Activated naive CD8-positive, alpha-beta T cell treated with anti-CD3 and anti-CD28 coated beads for 36 hours (primary cell): ENCODE results near the gene ZXDC. TPM values are rescaled to one million over a fixed set of nuclear protein-coding genes. Genes with fewer than 3 reads are reported as not detected.
A peak's percentile ranks its signal among the peaks of the same experiment; 100 is the strongest.

Experiments
- DNase-seq: peaks from one replicate; pipeline ENCODE4 v3.0.0; 2021
- H3K27ac Mint-ChIP-seq: one replicate; pipeline ENCODE4 v1.8.0; 2022; ENCODE audit warnings: mild to moderate bottlenecking, moderate library complexity, mixed read lengths
- H3K27me3 Mint-ChIP-seq: one replicate; pipeline ENCODE4 v1.8.0; 2022; ENCODE audit warnings: mild to moderate bottlenecking, mixed read lengths
- H3K36me3 Mint-ChIP-seq: one replicate; pipeline ENCODE4 v1.8.0; 2021; ENCODE audit warnings: mild to moderate bottlenecking, mixed read lengths
- H3K4me1 Mint-ChIP-seq: one replicate; pipeline ENCODE4 v1.8.0; 2021; ENCODE audit warnings: mixed read lengths
- H3K4me3 Mint-ChIP-seq: one replicate; pipeline ENCODE4 v1.8.0; 2022; ENCODE audit warnings: mild to moderate bottlenecking, moderate library complexity, mixed read lengths
- H3K9me3 Mint-ChIP-seq: one replicate; pipeline ENCODE4 v1.8.0; 2022; ENCODE audit warnings: mixed read lengths
- total RNA-seq, 2 experiments: library from RNA; stranded (reverse); gene quantifications; one replicate each; pipeline ENCODE4 v1.2.3, GENCODE V29; 2021

ZXDC gene
- total RNA-seq, 2 experiments from 2014 or later, result 18.7 to 19.3 TPM

DNA sequence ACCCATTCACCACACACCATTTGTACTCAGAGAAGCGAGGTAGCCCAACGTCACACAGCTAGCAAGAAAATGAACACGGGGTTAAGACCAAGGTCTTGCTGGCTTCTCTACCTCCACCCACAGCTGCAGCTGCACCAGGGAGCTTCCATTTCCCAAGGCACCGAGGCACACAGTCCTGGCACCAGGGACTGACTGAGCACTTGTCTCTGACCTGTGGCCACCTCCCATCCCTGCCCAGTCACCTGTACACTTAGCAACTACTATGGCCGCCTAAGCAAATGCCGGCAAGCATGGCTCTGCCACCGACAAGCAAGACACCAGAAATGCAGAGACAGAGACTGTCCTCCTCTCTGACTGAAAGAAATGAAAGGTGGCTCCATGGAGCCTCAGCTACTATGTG is 15.3 kb downstream of the ZXDC start:
- H3K4me1 Mint-ChIP-seq, result peaks cover 8% of the 10 kb centered on the region
- H3K27me3 Mint-ChIP-seq, result no peaks in the 10 kb centered on the region
- no peak overlapping the region for H3K4me3 Mint-ChIP-seq
- DNase-seq, result no peak
- H3K36me3 Mint-ChIP-seq, result peaks cover 17% of the 10 kb centered on the region
- no peaks in the 10 kb centered on the region for H3K9me3 Mint-ChIP-seq
- no peak overlapping the region for H3K27ac Mint-ChIP-seq

- no peak for DNase-seq
- H3K27me3 Mint-ChIP-seq, result no peaks in the 10 kb centered on the region
Measured at GRCh38 chr3:126459763-126460127, 15.9 kb downstream of the ZXDC start.

GRCh38 chr3:126459111-126459762 is 16.5 kb downstream of the ZXDC start:
- Mint-ChIP-seq H3K27ac (no peak overlapping the region), H3K9me3 (no peaks in the 10 kb centered on the region), H3K4me3 (no peak overlapping the region), H3K36me3 (peaks cover 23% of the 10 kb centered on the region), H3K4me1 (peaks cover 8% of the 10 kb centered on the region), H3K27me3 (no peaks in the 10 kb centered on the region)
- DNase-seq, result no peak

More at GRCh38 chr3:126459763-126460127, 15.9 kb downstream of the ZXDC start:
- H3K4me1 Mint-ChIP-seq, result peaks cover 8% of the 10 kb centered on the region
- no peaks in the 10 kb centered on the region for H3K9me3 Mint-ChIP-seq
- no peak overlapping the region for H3K4me3 Mint-ChIP-seq
- H3K27ac Mint-ChIP-seq, result no peak overlapping the region
- peaks cover 19% of the 10 kb centered on the region for H3K36me3 Mint-ChIP-seq

- Mint-ChIP-seq H3K9me3 (no peaks in the 10 kb centered on the region), H3K4me3 (no peak overlapping the region), H3K36me3 (peaks cover 26% of the 10 kb centered on the region), H3K27ac (no peak overlapping the region), H3K4me1 (peaks cover 8% of the 10 kb centered on the region), H3K27me3 (no peaks in the 10 kb centered on the region)
- DNase-seq, result no peak
Measured at GRCh38 chr3:126456766-126457388, 18.8 kb downstream of the ZXDC start.

GRCh38 chr3:126456211-126456610 is 19.5 kb downstream of the ZXDC start:
- Mint-ChIP-seq H3K27ac (no peak overlapping the region), H3K4me1 (peaks cover 8% of the 10 kb centered on the region), H3K4me3 (no peak overlapping the region), H3K36me3 (peaks cover 27% of the 10 kb centered on the region), H3K9me3 (no peaks in the 10 kb centered on the region), H3K27me3 (no peaks in the 10 kb centered on the region)
- no peak for DNase-seq

DNA sequence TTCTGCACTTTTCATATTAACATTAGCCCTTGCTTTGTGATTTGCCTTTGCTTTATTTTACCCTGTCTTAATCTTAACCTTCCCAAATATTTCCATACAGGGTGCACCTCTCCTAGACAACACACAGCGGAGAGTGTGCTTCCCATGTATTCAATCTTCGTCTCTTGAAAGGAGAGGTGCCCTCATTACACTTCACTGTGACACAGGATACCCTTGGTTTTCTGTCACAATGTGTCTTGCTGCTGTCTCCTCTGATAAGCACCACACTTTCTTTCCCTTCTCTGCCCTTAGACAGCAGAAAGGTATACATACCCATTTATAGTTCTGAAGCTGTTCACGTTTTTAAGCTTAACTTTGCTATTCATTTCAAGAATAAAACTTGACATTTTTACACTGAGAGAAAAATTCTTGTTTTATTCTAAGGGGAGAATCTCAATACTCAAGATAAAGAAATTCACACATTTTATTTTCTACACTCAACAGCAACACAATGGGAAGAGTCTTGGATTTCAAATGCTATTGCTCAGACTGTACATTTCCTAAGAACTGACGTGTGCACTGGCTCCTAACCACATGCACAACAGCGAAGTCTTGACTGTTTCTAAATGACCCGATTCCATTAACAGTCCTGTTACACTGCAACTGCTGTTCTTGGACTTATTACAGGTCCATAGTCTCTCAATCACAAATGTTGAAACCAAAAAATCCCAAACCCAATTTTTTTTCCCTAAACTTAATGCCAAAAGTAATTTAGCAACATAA is 21.1 kb downstream of the ZXDC start:
- Mint-ChIP-seq H3K27me3 (no peaks in the 10 kb centered on the region), H3K4me1 (peaks cover 2% of the 10 kb centered on the region), H3K9me3 (no peaks in the 10 kb centered on the region), H3K27ac (no peak overlapping the region), H3K4me3 (no peak overlapping the region), H3K36me3 (peaks cover 23% of the 10 kb centered on the region)
- DNase-seq, result no peak

DNA sequence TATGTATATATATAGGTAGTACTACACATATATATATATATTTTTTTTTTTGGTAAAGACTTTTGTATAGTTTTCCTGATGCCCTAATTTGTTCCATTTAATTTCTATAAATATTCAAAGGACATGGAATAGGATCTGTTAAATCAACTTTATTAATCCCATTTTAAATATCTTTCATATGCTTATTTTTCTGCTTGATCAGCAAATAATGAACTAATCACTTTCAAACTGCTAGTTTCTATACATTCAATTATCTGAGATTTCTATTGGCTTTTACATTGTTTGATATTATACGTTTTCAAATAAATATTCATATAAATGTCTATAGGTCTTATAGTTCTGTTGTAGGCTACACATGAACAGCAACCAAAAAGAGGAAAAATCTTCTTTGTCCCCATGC is 21.7 kb downstream of the ZXDC start:
- Mint-ChIP-seq H3K4me1 (peaks cover 2% of the 10 kb centered on the region), H3K27ac (no peak overlapping the region), H3K4me3 (no peak overlapping the region), H3K27me3 (no peaks in the 10 kb centered on the region), H3K36me3 (peaks cover 23% of the 10 kb centered on the region), H3K9me3 (no peaks in the 10 kb centered on the region)
- no peak for DNase-seq

DNA sequence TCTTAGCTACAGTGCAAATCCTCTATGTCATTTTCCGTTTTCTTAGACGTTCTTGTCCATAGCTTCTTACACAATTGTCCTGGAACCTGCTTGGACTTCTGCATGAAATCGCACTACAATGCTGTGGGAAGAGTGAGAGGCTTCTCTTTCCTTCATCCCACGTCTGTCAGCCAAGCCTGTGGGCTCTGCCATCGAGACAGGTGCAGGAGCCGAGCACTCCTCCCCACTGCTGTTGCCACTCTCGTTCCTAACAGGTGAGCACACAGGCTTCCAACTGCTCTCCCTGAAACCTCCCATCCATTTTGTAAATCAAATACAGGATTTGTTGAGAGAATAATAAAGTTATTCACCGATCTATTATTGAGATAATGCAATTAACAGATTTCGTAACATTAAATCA is 23.5 kb downstream of the ZXDC start:
- Mint-ChIP-seq H3K4me1 (no peaks in the 10 kb centered on the region), H3K27ac (no peak overlapping the region), H3K9me3 (no peaks in the 10 kb centered on the region), H3K36me3 (peaks cover 17% of the 10 kb centered on the region), H3K27me3 (no peaks in the 10 kb centered on the region), H3K4me3 (no peak overlapping the region)
- DNase-seq, result no peak

GRCh38 chr3:126451511-126451910 is 24.2 kb downstream of the ZXDC start:
- Mint-ChIP-seq H3K27me3 (no peaks in the 10 kb centered on the region), H3K4me3 (no peak overlapping the region), H3K4me1 (no peaks in the 10 kb centered on the region), H3K27ac (no peak overlapping the region), H3K36me3 (peaks cover 14% of the 10 kb centered on the region), H3K9me3 (no peaks in the 10 kb centered on the region)
- no peak for DNase-seq

GRCh38 chr3:126450744-126451143 is 24.9 kb downstream of the ZXDC start:
- H3K36me3 Mint-ChIP-seq, result peaks cover 12% of the 10 kb centered on the region
- no peaks in the 10 kb centered on the region for H3K27me3 Mint-ChIP-seq
- no peaks in the 10 kb centered on the region for H3K9me3 Mint-ChIP-seq
- no peaks in the 10 kb centered on the region for H3K4me1 Mint-ChIP-seq
- no peak for DNase-seq
- no peak overlapping the region for H3K27ac Mint-ChIP-seq
- no peak overlapping the region for H3K4me3 Mint-ChIP-seq

DNA sequence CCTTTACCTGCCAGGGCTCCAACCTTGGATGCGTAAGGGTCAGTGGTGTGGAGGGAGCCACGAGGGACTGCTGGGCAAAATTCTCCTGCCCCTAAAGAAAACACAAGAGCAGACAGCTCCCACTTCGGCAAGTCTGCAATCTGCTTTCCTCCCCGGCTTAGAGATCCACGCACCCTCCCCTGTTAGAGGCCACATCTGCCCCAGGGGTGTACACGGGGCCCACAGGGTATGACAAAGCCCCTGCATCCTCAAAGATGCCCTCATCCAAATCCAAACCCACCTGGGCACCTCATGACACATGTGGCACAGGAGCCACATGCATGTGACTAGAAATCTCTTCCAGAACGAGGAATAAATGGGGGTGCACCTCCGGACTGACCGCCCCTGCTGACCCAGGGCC is 25.5 kb downstream of the ZXDC start:
- H3K9me3 Mint-ChIP-seq, result no peaks in the 10 kb centered on the region
- no peak for DNase-seq
- no peak overlapping the region for H3K27ac Mint-ChIP-seq
- H3K27me3 Mint-ChIP-seq, result no peaks in the 10 kb centered on the region
- H3K36me3 Mint-ChIP-seq, result peaks cover 11% of the 10 kb centered on the region
- H3K4me3 Mint-ChIP-seq, result no peak overlapping the region
- no peaks in the 10 kb centered on the region for H3K4me1 Mint-ChIP-seq

DNA sequence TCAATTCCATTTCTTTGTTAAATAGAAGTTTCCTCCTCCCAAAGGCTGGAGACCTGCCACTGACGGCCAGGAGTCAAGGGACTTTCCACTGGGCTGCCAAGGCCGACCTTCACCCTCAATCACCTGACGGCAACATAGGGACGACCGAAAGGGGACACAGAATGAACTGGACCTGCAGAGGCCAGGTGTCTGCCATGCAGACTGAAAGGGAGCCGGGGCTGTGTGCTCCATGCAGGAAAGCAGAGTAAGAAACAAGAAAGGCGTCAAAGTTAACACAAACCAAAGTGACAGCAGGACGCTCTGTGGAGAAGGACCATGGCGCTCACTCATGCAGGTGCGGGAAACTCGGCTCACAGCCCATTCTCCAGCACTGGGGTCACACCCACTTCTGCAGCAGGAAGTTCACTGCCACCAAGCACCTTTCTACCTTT is 26.1 kb downstream of the ZXDC start:
- H3K4me3 Mint-ChIP-seq, result no peak overlapping the region
- H3K4me1 Mint-ChIP-seq, result no peaks in the 10 kb centered on the region
- H3K27me3 Mint-ChIP-seq, result no peaks in the 10 kb centered on the region
- H3K27ac Mint-ChIP-seq, result peak overlapping the region; percentile 25
- no peak for DNase-seq
- peaks cover 9% of the 10 kb centered on the region for H3K36me3 Mint-ChIP-seq
- H3K9me3 Mint-ChIP-seq, result no peaks in the 10 kb centered on the region

DNA sequence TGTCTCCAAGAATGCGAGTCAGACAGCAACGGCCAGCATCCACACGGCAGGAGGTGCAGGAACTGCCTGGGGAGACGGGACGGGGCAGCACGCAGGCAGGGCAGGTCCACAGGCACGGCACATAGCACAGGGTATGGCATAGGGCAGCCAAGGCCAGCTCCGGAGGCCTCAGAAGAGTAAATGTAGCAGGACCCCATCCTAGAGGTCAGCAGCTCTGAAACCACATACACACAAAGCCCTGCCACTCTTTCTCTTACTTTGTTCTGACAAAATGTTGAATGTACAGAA is 26.9 kb downstream of the ZXDC start:
- Mint-ChIP-seq H3K4me1 (no peaks in the 10 kb centered on the region), H3K4me3 (no peak overlapping the region), H3K36me3 (peaks cover 6% of the 10 kb centered on the region), H3K27me3 (no peaks in the 10 kb centered on the region), H3K27ac (no peak overlapping the region), H3K9me3 (no peaks in the 10 kb centered on the region)
- DNase-seq, result no peak

DNA sequence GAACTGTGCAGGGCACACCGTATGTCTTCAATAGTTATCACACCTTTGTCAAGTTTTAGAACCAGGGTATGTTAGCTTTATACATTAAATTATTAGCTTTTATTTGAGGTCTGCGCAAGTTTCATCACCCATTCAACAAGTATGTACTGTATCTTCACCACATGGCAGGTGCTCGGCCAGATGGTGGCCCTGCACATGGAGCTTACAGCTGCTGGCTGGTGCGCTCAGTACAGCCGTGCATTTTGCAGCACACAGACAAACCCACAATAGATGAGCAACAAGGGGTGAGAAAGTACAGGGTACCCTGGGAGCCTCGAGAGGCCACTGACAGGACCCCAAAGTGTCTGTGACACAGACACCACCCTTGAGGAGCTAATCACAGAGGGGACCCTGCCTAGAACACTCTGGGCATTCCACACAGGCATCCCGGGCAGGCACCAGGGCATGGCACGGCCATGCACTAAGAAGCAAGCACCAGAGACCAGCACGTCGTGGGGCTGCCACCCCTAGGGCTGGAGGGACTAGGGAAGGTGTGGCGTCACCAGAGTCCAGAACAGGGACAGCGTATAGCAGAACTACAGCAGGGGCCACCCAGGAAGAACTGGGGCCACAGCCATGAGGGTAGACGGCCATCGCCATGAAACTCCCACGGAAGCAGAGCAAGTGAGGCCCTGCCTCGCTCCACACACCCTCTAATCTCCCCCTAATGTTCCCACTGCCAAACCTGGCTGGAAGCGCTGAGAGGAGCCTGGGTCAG is 27.4 kb downstream of the ZXDC start:
- Mint-ChIP-seq H3K27me3 (no peaks in the 10 kb centered on the region), H3K4me3 (no peak overlapping the region), H3K4me1 (no peaks in the 10 kb centered on the region), H3K27ac (no peak overlapping the region), H3K9me3 (no peaks in the 10 kb centered on the region), H3K36me3 (peaks cover 6% of the 10 kb centered on the region)
- no peak for DNase-seq

DNA sequence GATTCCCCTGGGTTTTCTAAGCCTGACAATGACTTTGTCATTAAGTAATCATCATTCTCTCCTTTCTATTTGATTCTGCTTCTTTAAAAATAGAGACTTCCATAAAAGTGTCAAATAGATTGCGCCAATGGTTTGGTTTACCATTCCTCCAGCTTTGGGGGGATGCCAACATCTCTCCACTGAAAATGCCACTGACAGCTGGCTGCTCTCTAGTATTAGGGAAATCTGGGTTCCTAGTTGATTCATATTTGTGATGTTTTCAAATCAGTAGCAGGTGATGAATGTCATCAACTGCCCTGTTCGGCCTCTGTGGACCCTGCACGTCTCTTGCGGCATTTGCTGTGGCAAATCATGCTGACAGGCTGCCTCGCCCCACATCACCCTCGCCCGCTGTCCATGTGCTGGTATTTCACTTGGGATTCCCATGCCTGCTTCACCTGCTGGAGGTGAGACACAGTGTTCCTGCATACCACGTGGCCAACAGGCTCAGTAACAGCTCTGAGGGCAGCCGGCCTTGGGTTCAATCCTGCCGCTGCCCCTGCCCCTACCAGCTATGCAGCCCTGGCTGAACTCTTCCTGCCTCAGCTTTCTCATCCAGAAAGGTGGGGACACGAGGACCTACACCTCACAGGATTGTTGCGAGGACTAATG is 28.1 kb downstream of the ZXDC start:
- no peak overlapping the region for H3K27ac Mint-ChIP-seq
- no peaks in the 10 kb centered on the region for H3K9me3 Mint-ChIP-seq
- no peak for DNase-seq
- H3K4me1 Mint-ChIP-seq, result no peaks in the 10 kb centered on the region
- H3K36me3 Mint-ChIP-seq, result peaks cover 6% of the 10 kb centered on the region
- no peak overlapping the region for H3K4me3 Mint-ChIP-seq
- no peaks in the 10 kb centered on the region for H3K27me3 Mint-ChIP-seq
